HepG2 (cell line): ENCODE data around the gene TSC22D2. TPM values are rescaled to one million over a fixed set of nuclear protein-coding genes. Genes with fewer than 3 reads are reported as not detected.

Experiments
- ATF4 ChIP-seq, 2 experiments: fragments of 450-650 bp in 1 of 2; sonication (generic) in 1 of 2; formaldehyde crosslinking; IDR thresholded peaks; 2 replicates each; pipeline versions ENCODE4 v1.5.0 to v1.8.0; 2020 to 2022; ENCODE audit warnings: mild to moderate bottlenecking in 1 of 2, missing genetic modification reagents in 1 of 2
- ATF7 ChIP-seq, 2 experiments: fragments of 450-650 bp in 1 of 2; sonication (generic) in 1 of 2; formaldehyde crosslinking in 1 of 2; IDR thresholded peaks; 2 replicates each; pipeline versions ENCODE4 v1.4.0 to v1.6.1; 2016 to 2020; ENCODE audit warnings: antibody characterized with exemption in 1 of 2, mild to moderate bottlenecking in 1 of 2, missing genetic modification reagents in 1 of 2
- KMT2A ChIP-seq: sonication (generic); formaldehyde crosslinking; IDR thresholded peaks from 2 replicates; pipeline ENCODE4 v1.4.0; 2020; ENCODE audit warnings: missing genetic modification reagents
- KMT2B ChIP-seq: IDR thresholded peaks from 2 replicates; pipeline ENCODE4 v1.6.1; 2016; ENCODE audit warnings: missing genetic modification reagents, missing compliant biosample characterization
- MLXIP ChIP-seq: sonication (generic); formaldehyde crosslinking; IDR thresholded peaks from 2 replicates; pipeline ENCODE4 v1.9.0; 2021; ENCODE audit warnings: missing genetic modification reagents, borderline replicate concordance
- NKX3-1 ChIP-seq: sonication (generic); formaldehyde crosslinking; IDR thresholded peaks from 2 replicates; pipeline ENCODE4 v1.5.0; 2020; ENCODE audit warnings: missing genetic modification reagents
- PLSCR1 ChIP-seq: sonication (generic); formaldehyde crosslinking; IDR thresholded peaks from 2 replicates; pipeline ENCODE4 v1.5.0; 2020; ENCODE audit warnings: missing genetic modification reagents, mild to moderate bottlenecking, borderline replicate concordance
- RFX1 ChIP-seq: fragments of 450-650 bp; IDR thresholded peaks from 2 replicates; pipeline ENCODE4 v1.6.1; 2017
- SMARCE1 ChIP-seq: fragments of 450-650 bp; IDR thresholded peaks from 2 replicates; pipeline ENCODE4 v1.6.1; 2017; ENCODE audit warnings: borderline replicate concordance
- THAP7 ChIP-seq: sonication (generic); formaldehyde crosslinking; IDR thresholded peaks from 2 replicates; pipeline ENCODE4 v1.8.1; 2023; ENCODE audit warnings: mild to moderate bottlenecking, missing genetic modification reagents
- ZGPAT ChIP-seq: IDR thresholded peaks from 2 replicates; pipeline ENCODE4 v1.6.1; 2016; ENCODE audit warnings: mild to moderate bottlenecking
- ZNF281 ChIP-seq: sonication (generic); formaldehyde crosslinking; IDR thresholded peaks from 2 replicates; pipeline ENCODE4 v1.4.0; 2020; ENCODE audit warnings: missing genetic modification reagents, borderline replicate concordance
- ZNF331 ChIP-seq: sonication (generic); formaldehyde crosslinking; IDR thresholded peaks from 2 replicates; pipeline ENCODE4 v1.4.0; 2020; ENCODE audit warnings: missing genetic modification reagents
- ZNF501 ChIP-seq: sonication (generic); formaldehyde crosslinking; IDR thresholded peaks from 2 replicates; pipeline ENCODE4 v1.5.1; 2020; ENCODE audit warnings: mild to moderate bottlenecking, moderate library complexity, missing genetic modification reagents
- ZNF652 ChIP-seq: IDR thresholded peaks from 2 replicates; pipeline ENCODE4 v1.6.1; 2016; ENCODE audit warnings: low read depth, borderline replicate concordance
- ZNF749 ChIP-seq: sonication (generic); formaldehyde crosslinking; IDR thresholded peaks from 2 replicates; pipeline ENCODE4 v1.8.0; 2022; ENCODE audit warnings: mild to moderate bottlenecking, missing genetic modification reagents, moderate library complexity, borderline replicate concordance
- ZNF780A ChIP-seq: sonication (generic); formaldehyde crosslinking; IDR thresholded peaks from 2 replicates; pipeline ENCODE4 v1.8.0; 2022; ENCODE audit warnings: mild to moderate bottlenecking, missing genetic modification reagents, moderate library complexity
- polyA plus RNA-seq, 8 experiments: library from polyadenylated mRNA; depleted of rRNA in 3 of 8; stranded (reverse) in 7 of 8; unstranded in 1 of 8; fragments of >200 nt; fragmentation: Illumina TruSeq in 4 of 8; extraction: Trizol in 4 of 8; gene quantifications; 2 replicates each; pipeline versions ENCODE4 v1.2.1 to v1.2.3, GENCODE V29; 2011 to 2016; ENCODE audit warnings: low read depth in 4 of 8, missing spikeins in 1 of 8, mixed read lengths in 1 of 8; ENCODE audit not compliant: insufficient read depth in 1 of 8
- total RNA-seq, 5 experiments: library from RNA; depleted of rRNA; stranded (reverse); fragments of >200 nt; fragmentation: Illumina TruSeq; extraction: Trizol; gene quantifications; 2 replicates each; pipeline ENCODE4 v1.2.3, GENCODE V29; 2016; ENCODE audit warnings: low read depth in 1 of 5

The TSC22D2 gene
- total and polyA plus RNA-seq, 2 of the 13 experiments (the other 11 are each of a cell fraction or from before 2014, with no cell fraction given) = 4.6 to 8.2 TPM

GRCh38 chr3:150408221-150409124 is at the start of gene TSC22D2 (continued):
- TF ChIP-seq ZNF281 (CRISPR knock-in tag) (peak; percentile 62), RFX1 (no peak), SMARCE1 (no peak), NKX3-1 (CRISPR knock-in tag) (peak; percentile 45; the same call in 1 of the 2 replicates), ZNF652 (CRISPR knock-in tag) (no peak), ZNF331 (CRISPR knock-in tag) (peak; percentile 32; the same call in 1 of the 2 replicates), KMT2B (peak; percentile 77), ZNF749 (CRISPR knock-in tag) (peak; percentile 51; the same call in 1 of the 2 replicates), ZNF501 (CRISPR knock-in tag) (0 out of 2 replicates have a peak, but pooled peaks have one; percentile 42), PLSCR1 (CRISPR knock-in tag) (no peak), THAP7 (peak; percentile 91), ATF7 (IDR thresholded peaks at IDR 0.05) (peak; percentile 87), ATF7 (CRISPR knock-in tag; IDR thresholded peaks at IDR 0.05) (0 out of 2 replicates have a peak, but pooled peaks have one; percentile 13), ZGPAT (CRISPR knock-in tag) (peak; percentile 82), ATF4 (CRISPR knock-in tag; IDR thresholded peaks at IDR 0.05) (peak in 1 of 2 experiments; percentile 64; a peak in 2 of 4 replicates), MLXIP (CRISPR knock-in tag) (no peak), ZNF780A (CRISPR knock-in tag) (0 out of 2 replicates have a peak, but pooled peaks have one; percentile 60), KMT2A (CRISPR knock-in tag) (peak; percentile 27; the same call in 1 of the 2 replicates)
